WTC11 (cell line): ENCODE measurements around the gene NUAK2. TPM values are rescaled to one million over a fixed set of nuclear protein-coding genes. Genes with fewer than 3 reads are reported as not detected.

Experiments
- ATAC-seq: fragments of 200-7000 bp; cut with Tn5 transposase; 2 replicates; pipeline ENCODE4 v1.10.0; 2021; ENCODE audit warnings: mild to moderate bottlenecking, moderate library complexity
- CTCF ChIA-PET: fragments of 300-600 bp; sonication (Branson Sonifier 250); formaldehyde crosslinking; loops from one replicate; lab custom pipeline; 2021; ENCODE audit warnings: antibody characterized with exemption; lab: Charles Lee
- POLR2A ChIA-PET: fragments of 350-600 bp; sonication (Branson Sonifier 250); formaldehyde crosslinking; loops from one replicate; lab custom pipeline; 2021; ENCODE audit warnings: antibody characterized with exemption; lab: Charles Lee
- DNase-seq: peaks from one replicate; pipeline ENCODE4 v3.0.0; 2021; ENCODE audit warnings: low spot score
- H3K27ac Mint-ChIP-seq: 2 replicates; pipeline ENCODE4 v1.8.0; 2021; ENCODE audit warnings: mixed read lengths
- H3K27me3 Mint-ChIP-seq: 2 replicates; pipeline ENCODE4 v1.8.0; 2021; ENCODE audit warnings: low read depth, mild to moderate bottlenecking, moderate library complexity, mixed read lengths
- H3K36me3 Mint-ChIP-seq: 2 replicates; pipeline ENCODE4 v1.8.0; 2021; ENCODE audit warnings: mixed read lengths
- H3K4me1 Mint-ChIP-seq: 2 replicates; pipeline ENCODE4 v1.8.0; 2022; ENCODE audit warnings: mixed read lengths
- H3K4me3 Mint-ChIP-seq: 2 replicates; pipeline ENCODE4 v1.8.0; 2021; ENCODE audit warnings: mild to moderate bottlenecking, moderate library complexity, mixed read lengths
- H3K9me3 Mint-ChIP-seq: 2 replicates; pipeline ENCODE4 v1.8.0; 2021; ENCODE audit warnings: mixed read lengths
- ELF4 ChIP-seq: sonication (generic); formaldehyde crosslinking; IDR thresholded peaks from 2 replicates; pipeline ENCODE4 v1.8.1; 2022; ENCODE audit warnings: low read depth, mild to moderate bottlenecking, moderate library complexity, missing genetic modification reagents
- ESRRA ChIP-seq: sonication (generic); formaldehyde crosslinking; IDR thresholded peaks from 2 replicates; pipeline ENCODE4 v1.8.1; 2022; ENCODE audit warnings: mild to moderate bottlenecking, missing genetic modification reagents, borderline replicate concordance
- GABPB1 ChIP-seq: sonication (generic); formaldehyde crosslinking; IDR thresholded peaks from 2 replicates; pipeline ENCODE4 v1.8.1; 2023; ENCODE audit warnings: mild to moderate bottlenecking, missing genetic modification reagents
- MXD4 ChIP-seq: fragments of 250-450 bp; sonication (Bioruptor Pico); IDR thresholded peaks from 2 replicates; pipeline ENCODE4 v1.8.0; 2021; ENCODE audit warnings: mild to moderate bottlenecking, moderate library complexity, borderline replicate concordance
- NR2C2 ChIP-seq: sonication (generic); formaldehyde crosslinking; IDR thresholded peaks from 2 replicates; pipeline ENCODE4 v1.8.0; 2022; ENCODE audit warnings: mild to moderate bottlenecking, missing genetic modification reagents
- ZNF317 ChIP-seq: sonication (generic); formaldehyde crosslinking; IDR thresholded peaks from 2 replicates; pipeline ENCODE4 v1.8.1; 2023; ENCODE audit warnings: low read depth, mild to moderate bottlenecking, moderate library complexity, missing genetic modification reagents, borderline replicate concordance
- total RNA-seq: library from RNA; stranded (reverse); gene quantifications from 3 replicates; pipeline ENCODE4 v1.2.3, GENCODE V29; 2021
- TF ChIP-seq, protein P1 (sequence below): sonication (generic); formaldehyde crosslinking; IDR thresholded peaks from 2 replicates; pipeline ENCODE4 v1.8.0; 2023; ENCODE audit warnings: missing genetic modification reagents, mild to moderate bottlenecking, borderline replicate concordance
- TF ChIP-seq, protein P2 (sequence below): sonication (generic); formaldehyde crosslinking; conservative IDR thresholded peaks from 2 replicates; pipeline ENCODE4 v1.8.1; 2022; ENCODE audit warnings: mild to moderate bottlenecking, missing genetic modification reagents
- TF ChIP-seq, protein P3 (sequence below): fragments of 250-450 bp; sonication (Bioruptor Pico); IDR thresholded peaks from 2 replicates; pipeline ENCODE4 v1.9.0; 2021; ENCODE audit warnings: mild to moderate bottlenecking, borderline replicate concordance
- TF ChIP-seq, protein P4 (sequence below): sonication (generic); formaldehyde crosslinking; IDR thresholded peaks from 2 replicates; pipeline ENCODE4 v1.8.1; 2023; ENCODE audit warnings: mild to moderate bottlenecking, moderate library complexity, missing genetic modification reagents
- TF ChIP-seq, protein P5 (sequence below): sonication (generic); formaldehyde crosslinking; IDR thresholded peaks from 2 replicates; pipeline ENCODE4 v1.8.1; 2023; ENCODE audit warnings: mild to moderate bottlenecking, missing genetic modification reagents, moderate library complexity
- TF ChIP-seq, protein P6 (sequence below): fragments of 250-450 bp; sonication (Bioruptor Pico); IDR thresholded peaks from 2 replicates; pipeline ENCODE4 v1.9.0; 2021; ENCODE audit warnings: mild to moderate bottlenecking

NUAK2 gene
- total RNA-seq, 1 experiment from 2014 or later: 8.7 TPM

DNA sequence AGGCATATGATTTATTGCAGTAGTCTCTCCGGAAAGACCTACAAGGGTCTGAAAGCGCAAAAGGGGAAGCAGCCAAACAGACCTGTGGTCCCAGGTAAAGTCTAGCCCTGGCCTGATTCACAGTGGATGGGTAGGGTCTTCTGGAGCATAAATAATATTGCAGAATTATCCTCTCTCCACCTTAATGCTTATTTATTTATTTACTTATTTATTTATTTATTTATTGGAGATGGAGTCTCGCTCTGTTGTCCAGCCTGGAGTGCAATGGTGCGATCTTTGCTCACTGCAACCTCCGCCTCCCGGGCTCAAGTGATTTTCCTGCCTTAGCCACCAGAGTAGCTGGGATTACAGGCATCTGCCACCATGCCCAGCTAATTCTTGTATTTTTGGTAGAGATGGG, 46.9 kb upstream of the NUAK2 start:
- CTCF ChIA-PET: interaction anchor here (1.3 to 2.0 kb wide), 2 partner anchors 14 to 62 kb away, joined by 3 to 9 read pairs; no protein-coding TSS in a partner anchor

More for the DNA sequence above, 46.9 kb upstream of the NUAK2 start:
- Mint-ChIP-seq H3K4me1 (peaks cover 22% of the 10 kb centered on the region), H3K27me3 (no peaks in the 10 kb centered on the region; the same call in 1 of the 2 replicates), H3K9me3 (no peaks in the 10 kb centered on the region), H3K4me3 (no peak overlapping the region), H3K36me3 (no peaks in the 10 kb centered on the region), H3K27ac (no peak overlapping the region)
- DNase-seq (no peak), ATAC-seq (no peak)
- POLR2A ChIA-PET: interaction anchor here (0.5 kb wide), 1 partner anchor 8 kb away, joined by 3 read pairs; no protein-coding TSS in a partner anchor
- TF ChIP-seq MXD4 (CRISPR knock-in tag): no peak
- TF ChIP-seq, protein P1, sequence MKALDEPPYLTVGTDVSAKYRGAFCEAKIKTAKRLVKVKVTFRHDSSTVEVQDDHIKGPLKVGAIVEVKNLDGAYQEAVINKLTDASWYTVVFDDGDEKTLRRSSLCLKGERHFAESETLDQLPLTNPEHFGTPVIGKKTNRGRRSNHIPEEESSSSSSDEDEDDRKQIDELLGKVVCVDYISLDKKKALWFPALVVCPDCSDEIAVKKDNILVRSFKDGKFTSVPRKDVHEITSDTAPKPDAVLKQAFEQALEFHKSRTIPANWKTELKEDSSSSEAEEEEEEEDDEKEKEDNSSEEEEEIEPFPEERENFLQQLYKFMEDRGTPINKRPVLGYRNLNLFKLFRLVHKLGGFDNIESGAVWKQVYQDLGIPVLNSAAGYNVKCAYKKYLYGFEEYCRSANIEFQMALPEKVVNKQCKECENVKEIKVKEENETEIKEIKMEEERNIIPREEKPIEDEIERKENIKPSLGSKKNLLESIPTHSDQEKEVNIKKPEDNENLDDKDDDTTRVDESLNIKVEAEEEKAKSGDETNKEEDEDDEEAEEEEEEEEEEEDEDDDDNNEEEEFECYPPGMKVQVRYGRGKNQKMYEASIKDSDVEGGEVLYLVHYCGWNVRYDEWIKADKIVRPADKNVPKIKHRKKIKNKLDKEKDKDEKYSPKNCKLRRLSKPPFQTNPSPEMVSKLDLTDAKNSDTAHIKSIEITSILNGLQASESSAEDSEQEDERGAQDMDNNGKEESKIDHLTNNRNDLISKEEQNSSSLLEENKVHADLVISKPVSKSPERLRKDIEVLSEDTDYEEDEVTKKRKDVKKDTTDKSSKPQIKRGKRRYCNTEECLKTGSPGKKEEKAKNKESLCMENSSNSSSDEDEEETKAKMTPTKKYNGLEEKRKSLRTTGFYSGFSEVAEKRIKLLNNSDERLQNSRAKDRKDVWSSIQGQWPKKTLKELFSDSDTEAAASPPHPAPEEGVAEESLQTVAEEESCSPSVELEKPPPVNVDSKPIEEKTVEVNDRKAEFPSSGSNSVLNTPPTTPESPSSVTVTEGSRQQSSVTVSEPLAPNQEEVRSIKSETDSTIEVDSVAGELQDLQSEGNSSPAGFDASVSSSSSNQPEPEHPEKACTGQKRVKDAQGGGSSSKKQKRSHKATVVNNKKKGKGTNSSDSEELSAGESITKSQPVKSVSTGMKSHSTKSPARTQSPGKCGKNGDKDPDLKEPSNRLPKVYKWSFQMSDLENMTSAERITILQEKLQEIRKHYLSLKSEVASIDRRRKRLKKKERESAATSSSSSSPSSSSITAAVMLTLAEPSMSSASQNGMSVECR: no peak
- no peak for TF ChIP-seq GABPB1 (CRISPR knock-in tag)
- TF ChIP-seq, protein P2, sequence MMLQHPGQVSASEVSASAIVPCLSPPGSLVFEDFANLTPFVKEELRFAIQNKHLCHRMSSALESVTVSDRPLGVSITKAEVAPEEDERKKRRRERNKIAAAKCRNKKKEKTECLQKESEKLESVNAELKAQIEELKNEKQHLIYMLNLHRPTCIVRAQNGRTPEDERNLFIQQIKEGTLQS (CRISPR knock-in tag): no peak
- TF ChIP-seq, protein P3, sequence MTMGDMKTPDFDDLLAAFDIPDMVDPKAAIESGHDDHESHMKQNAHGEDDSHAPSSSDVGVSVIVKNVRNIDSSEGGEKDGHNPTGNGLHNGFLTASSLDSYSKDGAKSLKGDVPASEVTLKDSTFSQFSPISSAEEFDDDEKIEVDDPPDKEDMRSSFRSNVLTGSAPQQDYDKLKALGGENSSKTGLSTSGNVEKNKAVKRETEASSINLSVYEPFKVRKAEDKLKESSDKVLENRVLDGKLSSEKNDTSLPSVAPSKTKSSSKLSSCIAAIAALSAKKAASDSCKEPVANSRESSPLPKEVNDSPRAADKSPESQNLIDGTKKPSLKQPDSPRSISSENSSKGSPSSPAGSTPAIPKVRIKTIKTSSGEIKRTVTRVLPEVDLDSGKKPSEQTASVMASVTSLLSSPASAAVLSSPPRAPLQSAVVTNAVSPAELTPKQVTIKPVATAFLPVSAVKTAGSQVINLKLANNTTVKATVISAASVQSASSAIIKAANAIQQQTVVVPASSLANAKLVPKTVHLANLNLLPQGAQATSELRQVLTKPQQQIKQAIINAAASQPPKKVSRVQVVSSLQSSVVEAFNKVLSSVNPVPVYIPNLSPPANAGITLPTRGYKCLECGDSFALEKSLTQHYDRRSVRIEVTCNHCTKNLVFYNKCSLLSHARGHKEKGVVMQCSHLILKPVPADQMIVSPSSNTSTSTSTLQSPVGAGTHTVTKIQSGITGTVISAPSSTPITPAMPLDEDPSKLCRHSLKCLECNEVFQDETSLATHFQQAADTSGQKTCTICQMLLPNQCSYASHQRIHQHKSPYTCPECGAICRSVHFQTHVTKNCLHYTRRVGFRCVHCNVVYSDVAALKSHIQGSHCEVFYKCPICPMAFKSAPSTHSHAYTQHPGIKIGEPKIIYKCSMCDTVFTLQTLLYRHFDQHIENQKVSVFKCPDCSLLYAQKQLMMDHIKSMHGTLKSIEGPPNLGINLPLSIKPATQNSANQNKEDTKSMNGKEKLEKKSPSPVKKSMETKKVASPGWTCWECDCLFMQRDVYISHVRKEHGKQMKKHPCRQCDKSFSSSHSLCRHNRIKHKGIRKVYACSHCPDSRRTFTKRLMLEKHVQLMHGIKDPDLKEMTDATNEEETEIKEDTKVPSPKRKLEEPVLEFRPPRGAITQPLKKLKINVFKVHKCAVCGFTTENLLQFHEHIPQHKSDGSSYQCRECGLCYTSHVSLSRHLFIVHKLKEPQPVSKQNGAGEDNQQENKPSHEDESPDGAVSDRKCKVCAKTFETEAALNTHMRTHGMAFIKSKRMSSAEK (CRISPR knock-in tag): no peak
- no peak for TF ChIP-seq ZNF317 (CRISPR knock-in tag)
- TF ChIP-seq NR2C2 (CRISPR knock-in tag): no peak
- TF ChIP-seq, protein P4, sequence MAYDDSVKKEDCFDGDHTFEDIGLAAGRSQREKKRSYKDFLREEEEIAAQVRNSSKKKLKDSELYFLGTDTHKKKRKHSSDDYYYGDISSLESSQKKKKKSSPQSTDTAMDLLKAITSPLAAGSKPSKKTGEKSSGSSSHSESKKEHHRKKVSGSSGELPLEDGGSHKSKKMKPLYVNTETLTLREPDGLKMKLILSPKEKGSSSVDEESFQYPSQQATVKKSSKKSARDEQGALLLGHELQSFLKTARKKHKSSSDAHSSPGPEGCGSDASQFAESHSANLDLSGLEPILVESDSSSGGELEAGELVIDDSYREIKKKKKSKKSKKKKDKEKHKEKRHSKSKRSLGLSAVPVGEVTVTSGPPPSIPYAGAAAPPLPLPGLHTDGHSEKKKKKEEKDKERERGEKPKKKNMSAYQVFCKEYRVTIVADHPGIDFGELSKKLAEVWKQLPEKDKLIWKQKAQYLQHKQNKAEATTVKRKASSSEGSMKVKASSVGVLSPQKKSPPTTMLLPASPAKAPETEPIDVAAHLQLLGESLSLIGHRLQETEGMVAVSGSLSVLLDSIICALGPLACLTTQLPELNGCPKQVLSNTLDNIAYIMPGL: no peak
- TF ChIP-seq, protein P5, sequence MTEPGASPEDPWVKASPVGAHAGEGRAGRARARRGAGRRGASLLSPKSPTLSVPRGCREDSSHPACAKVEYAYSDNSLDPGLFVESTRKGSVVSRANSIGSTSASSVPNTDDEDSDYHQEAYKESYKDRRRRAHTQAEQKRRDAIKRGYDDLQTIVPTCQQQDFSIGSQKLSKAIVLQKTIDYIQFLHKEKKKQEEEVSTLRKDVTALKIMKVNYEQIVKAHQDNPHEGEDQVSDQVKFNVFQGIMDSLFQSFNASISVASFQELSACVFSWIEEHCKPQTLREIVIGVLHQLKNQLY (CRISPR knock-in tag): no peak
- TF ChIP-seq, protein P6, sequence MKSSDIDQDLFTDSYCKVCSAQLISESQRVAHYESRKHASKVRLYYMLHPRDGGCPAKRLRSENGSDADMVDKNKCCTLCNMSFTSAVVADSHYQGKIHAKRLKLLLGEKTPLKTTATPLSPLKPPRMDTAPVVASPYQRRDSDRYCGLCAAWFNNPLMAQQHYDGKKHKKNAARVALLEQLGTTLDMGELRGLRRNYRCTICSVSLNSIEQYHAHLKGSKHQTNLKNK (CRISPR knock-in tag): no peak
- TF ChIP-seq ELF4 (CRISPR knock-in tag): no peak
- no peak for TF ChIP-seq ESRRA (CRISPR knock-in tag)
